Measurements from ENCODE around the gene AGAP1.

AGAP1 gene

GRCh38 chr2:235950473-235950809, 456.6 kb downstream of the AGAP1 start:
- no peak for DNase-seq (ENCODE audit: low read depth)
- no peak overlapping the region for H3K4me3 ChIP-seq (ENCODE audit: low read depth, low read length)
- TF ChIP-seq, protein P1, sequence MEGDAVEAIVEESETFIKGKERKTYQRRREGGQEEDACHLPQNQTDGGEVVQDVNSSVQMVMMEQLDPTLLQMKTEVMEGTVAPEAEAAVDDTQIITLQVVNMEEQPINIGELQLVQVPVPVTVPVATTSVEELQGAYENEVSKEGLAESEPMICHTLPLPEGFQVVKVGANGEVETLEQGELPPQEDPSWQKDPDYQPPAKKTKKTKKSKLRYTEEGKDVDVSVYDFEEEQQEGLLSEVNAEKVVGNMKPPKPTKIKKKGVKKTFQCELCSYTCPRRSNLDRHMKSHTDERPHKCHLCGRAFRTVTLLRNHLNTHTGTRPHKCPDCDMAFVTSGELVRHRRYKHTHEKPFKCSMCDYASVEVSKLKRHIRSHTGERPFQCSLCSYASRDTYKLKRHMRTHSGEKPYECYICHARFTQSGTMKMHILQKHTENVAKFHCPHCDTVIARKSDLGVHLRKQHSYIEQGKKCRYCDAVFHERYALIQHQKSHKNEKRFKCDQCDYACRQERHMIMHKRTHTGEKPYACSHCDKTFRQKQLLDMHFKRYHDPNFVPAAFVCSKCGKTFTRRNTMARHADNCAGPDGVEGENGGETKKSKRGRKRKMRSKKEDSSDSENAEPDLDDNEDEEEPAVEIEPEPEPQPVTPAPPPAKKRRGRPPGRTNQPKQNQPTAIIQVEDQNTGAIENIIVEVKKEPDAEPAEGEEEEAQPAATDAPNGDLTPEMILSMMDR (IDR thresholded peaks at IDR 0.05; ENCODE audit: control insufficient read depth, extremely low read depth, insufficient read depth): no peak

- TF ChIP-seq, protein P1 (IDR thresholded peaks at IDR 0.05; ENCODE audit: control insufficient read depth, extremely low read depth, insufficient read depth): no peak
- no peak for DNase-seq (ENCODE audit: low read depth)
- no peak overlapping the region for H3K4me3 ChIP-seq (ENCODE audit: low read depth, low read length)
Observed at GRCh38 chr2:235951493-235951892, 457.6 kb downstream of the AGAP1 start.

GRCh38 chr2:235951982-235952381, 458.1 kb downstream of the AGAP1 start:
- no peak for DNase-seq (ENCODE audit: low read depth)
- no peak overlapping the region for H3K4me3 ChIP-seq (ENCODE audit: low read depth, low read length)

DNA sequence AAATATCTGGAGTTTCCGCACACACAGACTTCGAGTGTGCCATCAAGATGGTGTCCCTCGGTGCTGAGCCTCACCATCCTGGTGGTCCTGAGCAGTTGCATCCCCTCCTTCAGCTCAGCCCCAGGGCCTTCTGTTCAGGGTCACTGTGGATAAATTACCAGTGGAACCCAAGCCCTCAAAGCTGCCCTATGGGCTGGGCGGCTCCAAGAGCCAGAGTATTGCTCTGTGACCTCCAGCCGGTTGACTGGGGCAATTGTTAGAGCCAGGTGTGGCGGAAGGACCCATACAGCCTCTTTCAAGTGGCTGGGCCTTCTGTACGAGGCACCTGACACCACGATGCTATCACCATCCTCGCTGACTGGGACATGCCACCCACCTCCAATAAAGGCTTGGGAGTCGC, 458.9 kb downstream of the AGAP1 start:
- TF ChIP-seq, protein P1 (IDR thresholded peaks at IDR 0.05; ENCODE audit: control insufficient read depth, extremely low read depth, insufficient read depth): no peak
- H3K4me3 ChIP-seq (ENCODE audit: low read depth, low read length): no peak overlapping the region

More at GRCh38 chr2:235951982-235952381, 458.1 kb downstream of the AGAP1 start:
- TF ChIP-seq, protein P1 (IDR thresholded peaks at IDR 0.05; ENCODE audit: control insufficient read depth, extremely low read depth, insufficient read depth): no peak

DNA sequence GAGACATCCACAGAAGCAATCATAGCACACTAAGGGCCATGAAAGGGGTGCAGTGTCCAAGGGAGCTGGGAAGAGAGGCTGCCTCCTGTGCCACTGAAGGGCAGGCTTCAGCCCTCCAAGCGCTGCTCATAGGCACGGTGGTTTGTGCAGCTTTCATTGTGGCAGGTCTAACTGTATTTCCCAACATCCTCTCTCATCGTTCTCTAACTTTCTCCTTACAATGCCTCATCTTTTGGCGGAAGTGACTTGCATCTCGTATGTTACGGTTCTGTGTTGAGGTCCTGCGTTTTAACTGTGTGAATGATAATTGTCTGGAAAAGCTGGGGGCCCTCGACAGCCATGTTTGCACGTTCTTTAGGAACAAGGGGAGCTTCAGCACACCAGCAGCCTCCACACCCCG, 460.4 kb downstream of the AGAP1 start:
- DNase-seq (ENCODE audit: low read depth): no peak
- TF ChIP-seq, protein P1 (IDR thresholded peaks at IDR 0.05; ENCODE audit: control insufficient read depth, extremely low read depth, insufficient read depth): no peak
- H3K4me3 ChIP-seq (ENCODE audit: low read depth, low read length): no peak overlapping the region

More for the DNA sequence above, 458.9 kb downstream of the AGAP1 start:
- DNase-seq (ENCODE audit: low read depth): no peak

DNA sequence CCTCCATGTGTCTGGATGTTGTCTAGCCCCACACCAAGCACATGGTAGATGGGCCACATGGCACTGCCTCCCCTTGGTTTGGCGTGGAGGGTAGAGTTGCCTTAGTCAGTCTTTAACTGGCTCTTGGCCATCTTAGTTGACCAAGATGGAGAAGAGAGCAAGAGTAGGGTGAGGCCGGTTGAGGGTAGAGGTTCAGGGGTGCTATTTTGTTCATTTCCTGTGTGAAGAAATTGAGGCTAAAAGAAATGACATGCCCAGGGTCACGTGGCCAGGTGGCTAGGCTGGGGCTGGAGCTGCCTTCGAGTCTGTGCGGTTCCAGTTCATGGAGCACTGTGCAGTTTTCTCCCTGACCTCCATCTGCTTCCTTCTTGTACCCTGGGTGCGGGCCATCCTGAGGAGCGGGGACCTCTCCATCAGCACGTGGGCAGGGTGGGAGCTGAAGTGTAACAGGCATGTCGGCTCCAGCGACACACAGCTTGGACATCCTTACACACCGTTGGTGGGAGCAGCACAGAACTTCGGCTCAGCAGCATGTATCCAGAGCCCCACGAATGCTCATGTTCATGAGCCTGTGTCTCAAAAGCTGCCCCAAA, 461.1 kb downstream of the AGAP1 start:
- DNase-seq (ENCODE audit: low read depth): no peak
- TF ChIP-seq, protein P1 (IDR thresholded peaks at IDR 0.05; ENCODE audit: control insufficient read depth, extremely low read depth, insufficient read depth): no peak
- H3K4me3 ChIP-seq (ENCODE audit: low read depth, low read length): no peak overlapping the region

GRCh38 chr2:235955664-235956063, 461.8 kb downstream of the AGAP1 start:
- no peak overlapping the region for H3K4me3 ChIP-seq (ENCODE audit: low read depth, low read length)
- DNase-seq (ENCODE audit: low read depth): no peak
- TF ChIP-seq, protein P1 (IDR thresholded peaks at IDR 0.05; ENCODE audit: control insufficient read depth, extremely low read depth, insufficient read depth): no peak
